Upper lobe of left lung (tissue), 4 donors: ENCODE results near the gene TXNRD2.

Experiments
- CTCF ChIP-seq, 6 experiments: fragments of 450-650 bp in 4 of 6; fragments of 200-600 bp in 2 of 6; sonication (generic) in 2 of 6; IDR thresholded peaks; one replicate each; pipeline ENCODE4 v1.5.1; 2016 to 2019; ENCODE audit warnings: antibody characterized with exemption in 6 of 6
- EP300 ChIP-seq, 4 donors: sonication (generic); formaldehyde crosslinking; IDR thresholded peaks; one replicate each; pipeline ENCODE4 v1.5.1; 2017; ENCODE audit warnings: antibody characterized with exemption in 4 of 4, control low read depth in 2 of 4
- POLR2A ChIP-seq, 4 donors: fragments of 450-650 bp; IDR thresholded peaks; one replicate each; pipeline ENCODE4 v1.5.1; 2016 to 2017; ENCODE audit warnings: antibody characterized with exemption in 4 of 4, mild to moderate bottlenecking in 2 of 4

GRCh38 chr22:19896665-19897355, 44.8 kb downstream of the TXNRD2 start:
- TF ChIP-seq CTCF (IDR thresholded peaks at IDR 0.05) (no peak), POLR2A (IDR thresholded peaks at IDR 0.05) (no peak), EP300 (IDR thresholded peaks at IDR 0.05) (no peak)
